IPS-15b (cell line): ENCODE data around the gene FOXB1.

Experiments
- H3K27me3 ChIP-seq: one replicate; pipeline ENCODE4 v1.6.1; 2013; ENCODE audit warnings: low read length; ENCODE audit not compliant: control insufficient read depth, insufficient read depth
- H3K36me3 ChIP-seq: one replicate; pipeline ENCODE4 v1.6.1; 2013; ENCODE audit warnings: low read length; ENCODE audit not compliant: control insufficient read depth, insufficient read depth
- H3K4me1 ChIP-seq: one replicate; pipeline ENCODE4 v1.6.1; 2013; ENCODE audit warnings: mild to moderate bottlenecking, low read length; ENCODE audit not compliant: control insufficient read depth, insufficient read depth
- H3K4me3 ChIP-seq: one replicate; pipeline ENCODE4 v1.5.1; 2013; ENCODE audit warnings: low read depth, low read length
- H3K9ac ChIP-seq: one replicate; pipeline ENCODE4 v1.6.1; 2013; ENCODE audit warnings: low read depth, mild to moderate bottlenecking, low read length
- H3K9me3 ChIP-seq: one replicate; pipeline ENCODE4 v1.6.1; 2013; ENCODE audit warnings: mild to moderate bottlenecking, low read length; ENCODE audit not compliant: control insufficient read depth, insufficient read depth

Gene FOXB1

DNA sequence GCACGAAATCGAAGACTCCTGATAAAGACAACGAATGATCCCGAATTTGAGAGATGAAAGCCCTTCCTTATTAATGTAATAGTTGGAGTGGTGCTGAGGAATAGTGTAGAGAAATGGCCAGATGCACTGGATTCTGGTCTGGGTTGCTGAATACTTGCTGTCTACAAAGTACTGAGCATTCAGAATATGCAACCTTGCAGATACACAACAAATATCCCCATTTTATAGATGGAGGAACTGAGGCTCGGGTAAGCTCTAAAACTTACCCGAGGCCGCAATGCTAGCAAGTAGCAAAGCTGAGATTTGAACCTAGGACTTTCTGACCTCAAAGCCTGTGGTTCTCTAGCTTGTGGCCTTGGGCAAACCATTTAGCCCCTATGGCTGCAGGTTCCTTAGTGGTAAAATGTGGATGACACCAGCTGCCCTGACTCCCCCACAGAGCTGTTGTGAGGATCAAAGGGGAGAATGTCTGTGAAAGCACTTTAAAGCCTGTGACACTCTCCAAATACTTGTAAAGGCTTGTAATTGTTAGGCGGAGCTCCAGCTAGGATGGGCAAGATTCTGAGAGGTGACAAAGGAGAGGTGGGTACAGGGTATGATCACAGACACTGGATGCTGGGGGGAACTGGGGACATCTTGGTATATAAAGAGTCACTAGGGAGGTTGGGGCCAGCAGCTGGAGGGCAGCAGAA, 39.8 kb downstream of the FOXB1 start:
- H3K4me3 ChIP-seq = no peak overlapping the region

DNA sequence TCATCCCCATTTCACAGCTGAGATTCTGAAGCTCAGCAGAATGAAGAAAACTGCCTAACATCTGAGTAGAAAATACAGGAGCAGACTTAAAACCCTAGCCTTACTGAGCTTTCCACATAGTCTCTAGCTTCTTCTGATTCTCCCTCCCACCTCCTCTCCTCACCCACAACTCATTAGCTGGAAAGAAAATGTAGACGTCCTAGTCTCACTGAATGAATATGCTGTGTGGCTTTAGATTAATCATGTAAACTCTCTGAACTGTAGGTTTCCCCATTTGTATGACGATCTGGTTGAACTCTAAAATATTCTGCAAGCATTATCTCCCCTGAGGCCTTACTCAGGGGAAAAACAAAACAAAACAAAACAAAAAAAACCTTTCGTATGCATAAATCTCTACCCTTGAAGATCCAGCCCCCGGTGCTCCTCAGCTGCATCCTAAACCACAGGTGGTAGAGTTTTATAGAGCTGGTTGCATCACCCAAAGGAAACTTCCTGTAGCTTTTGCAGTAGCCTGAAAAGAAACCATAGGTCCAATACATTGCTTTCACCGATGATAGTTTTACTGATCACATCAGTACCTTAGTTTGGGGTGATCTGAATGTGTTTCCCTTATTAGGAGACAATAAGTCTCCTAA, 40.6 kb downstream of the FOXB1 start:
- no peak overlapping the region for H3K9ac ChIP-seq

More for the DNA sequence above, 39.8 kb downstream of the FOXB1 start:
- no peaks in the 10 kb centered on the region for H3K27me3 ChIP-seq
- peaks cover 29% of the 10 kb centered on the region for H3K4me1 ChIP-seq
- H3K9me3 ChIP-seq = no peaks in the 10 kb centered on the region
- H3K36me3 ChIP-seq = no peaks in the 10 kb centered on the region
- H3K9ac ChIP-seq = no peak overlapping the region

DNA sequence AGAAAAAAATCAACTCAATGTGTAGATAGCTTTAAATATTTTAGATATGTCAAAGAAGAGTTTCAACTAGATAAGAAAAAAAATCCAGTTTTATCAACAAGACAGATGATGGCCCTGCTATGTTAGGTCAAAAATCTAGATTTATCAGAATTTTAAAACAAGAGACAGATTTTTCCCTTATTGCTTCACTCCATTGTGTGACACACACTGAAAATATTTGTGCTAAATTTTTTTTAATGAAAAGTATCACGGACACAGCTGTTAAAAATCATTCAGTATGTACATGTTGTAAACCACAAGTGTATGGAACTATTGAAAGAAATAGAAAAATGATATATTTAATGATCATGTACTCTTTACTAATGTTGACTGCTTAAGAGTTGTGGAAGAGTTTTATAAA, 43.6 kb downstream of the FOXB1 start:
- no peak overlapping the region for H3K4me3 ChIP-seq
- no peaks in the 10 kb centered on the region for H3K9me3 ChIP-seq
- no peak overlapping the region for H3K9ac ChIP-seq
- H3K4me1 ChIP-seq = peaks cover 9% of the 10 kb centered on the region
- H3K27me3 ChIP-seq = no peaks in the 10 kb centered on the region
- no peaks in the 10 kb centered on the region for H3K36me3 ChIP-seq

More for the DNA sequence above, 40.6 kb downstream of the FOXB1 start:
- no peak overlapping the region for H3K4me3 ChIP-seq
- H3K4me1 ChIP-seq = peaks cover 29% of the 10 kb centered on the region
- no peaks in the 10 kb centered on the region for H3K36me3 ChIP-seq
- H3K9me3 ChIP-seq = no peaks in the 10 kb centered on the region
- H3K27me3 ChIP-seq = no peaks in the 10 kb centered on the region

DNA sequence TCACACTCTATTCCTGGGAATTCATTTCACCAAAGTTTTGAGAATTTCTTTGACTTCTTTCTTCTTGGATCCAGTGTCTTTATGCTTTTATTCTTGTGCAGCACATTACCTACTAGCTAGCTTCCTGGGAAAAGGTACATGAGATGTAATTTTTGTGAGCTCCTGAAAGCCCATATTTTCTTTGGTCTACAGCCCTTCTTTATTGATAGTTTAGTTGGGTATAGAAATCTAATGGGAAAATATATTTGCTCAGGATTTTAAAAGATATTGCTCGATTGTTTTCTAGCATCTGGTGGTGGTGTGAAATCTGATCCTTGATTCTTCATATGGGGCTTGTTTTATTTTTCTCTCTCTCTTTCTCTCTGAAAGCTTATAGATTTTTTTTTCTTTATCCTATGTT, 45.8 kb downstream of the FOXB1 start:
- Histone ChIP-seq H3K9ac (no peak overlapping the region), H3K4me3 (no peak overlapping the region), H3K9me3 (no peaks in the 10 kb centered on the region), H3K36me3 (no peaks in the 10 kb centered on the region), H3K4me1 (no peaks in the 10 kb centered on the region), H3K27me3 (no peaks in the 10 kb centered on the region)

DNA sequence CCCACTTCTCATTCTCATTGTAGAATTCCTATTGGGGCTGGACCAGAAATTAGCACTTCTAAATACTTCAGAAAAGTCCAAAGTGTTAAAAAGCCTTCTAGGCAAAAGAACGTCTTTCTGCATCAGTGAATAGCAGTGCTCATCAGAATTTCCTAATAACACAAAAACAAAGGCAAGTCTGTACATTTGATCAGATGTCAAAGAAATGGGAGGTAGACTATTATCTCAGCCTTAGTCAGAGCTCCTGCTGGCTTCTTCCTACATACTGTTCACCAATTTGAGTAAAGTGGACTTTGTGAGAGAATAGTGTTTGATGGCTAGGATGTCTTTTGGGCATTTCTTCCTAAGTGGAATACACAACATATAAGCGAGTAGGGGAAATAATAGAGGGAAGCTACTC, 48.7 kb downstream of the FOXB1 start:
- H3K36me3 ChIP-seq = no peaks in the 10 kb centered on the region
- H3K27me3 ChIP-seq = no peaks in the 10 kb centered on the region
- H3K9ac ChIP-seq = no peak overlapping the region
- H3K4me3 ChIP-seq = no peak overlapping the region
- H3K4me1 ChIP-seq = no peaks in the 10 kb centered on the region
- H3K9me3 ChIP-seq = no peaks in the 10 kb centered on the region

DNA sequence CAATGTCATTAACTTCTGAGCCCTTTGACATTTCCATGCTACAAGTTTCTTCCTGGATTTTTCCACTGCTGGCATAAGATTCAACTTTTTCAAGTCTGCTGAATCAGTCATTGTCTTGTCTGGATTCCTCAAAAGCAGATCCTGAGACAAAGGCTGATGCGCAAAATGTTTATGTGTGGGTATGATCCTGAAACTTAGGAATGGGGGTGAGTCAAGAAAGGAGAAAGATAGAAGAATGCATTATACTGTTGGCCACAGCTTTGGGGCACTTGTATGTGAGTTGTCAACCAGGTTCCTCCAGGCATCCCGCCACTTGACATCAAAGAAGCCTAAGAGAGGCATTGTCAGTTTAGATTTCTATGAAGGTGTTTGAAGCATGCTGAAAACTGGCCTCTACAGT, 50.4 kb downstream of the FOXB1 start:
- no peaks in the 10 kb centered on the region for H3K27me3 ChIP-seq
- no peak overlapping the region for H3K9ac ChIP-seq
- H3K9me3 ChIP-seq = no peaks in the 10 kb centered on the region
- H3K4me1 ChIP-seq = no peaks in the 10 kb centered on the region
- H3K4me3 ChIP-seq = no peak overlapping the region
- H3K36me3 ChIP-seq = no peaks in the 10 kb centered on the region
